ENCODE results near the gene TRIM5.

Gene TRIM5

DNA sequence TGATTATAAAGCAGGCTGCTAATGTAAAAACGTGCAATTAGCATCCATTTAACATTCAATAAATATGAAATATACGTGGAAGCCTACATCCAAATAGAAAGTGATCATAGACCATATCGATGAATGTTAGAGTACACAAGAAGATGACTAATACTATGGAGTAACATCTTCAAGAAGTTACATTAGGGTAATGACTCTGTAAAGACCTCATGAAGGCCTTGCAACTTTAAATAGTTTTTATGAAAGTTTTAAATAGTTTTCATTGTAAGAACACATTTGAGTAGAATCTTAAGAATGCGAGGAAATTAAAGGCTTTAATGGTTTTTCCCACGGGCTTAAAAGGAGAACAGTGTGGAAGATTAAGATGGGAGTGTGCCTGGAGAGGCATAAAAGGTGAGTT, 58.7 kb downstream of the TRIM5 start:
- DNase-seq (ENCODE audit: extremely low read depth in 1 of 2, low read depth in 1 of 2) = no peak

DNA sequence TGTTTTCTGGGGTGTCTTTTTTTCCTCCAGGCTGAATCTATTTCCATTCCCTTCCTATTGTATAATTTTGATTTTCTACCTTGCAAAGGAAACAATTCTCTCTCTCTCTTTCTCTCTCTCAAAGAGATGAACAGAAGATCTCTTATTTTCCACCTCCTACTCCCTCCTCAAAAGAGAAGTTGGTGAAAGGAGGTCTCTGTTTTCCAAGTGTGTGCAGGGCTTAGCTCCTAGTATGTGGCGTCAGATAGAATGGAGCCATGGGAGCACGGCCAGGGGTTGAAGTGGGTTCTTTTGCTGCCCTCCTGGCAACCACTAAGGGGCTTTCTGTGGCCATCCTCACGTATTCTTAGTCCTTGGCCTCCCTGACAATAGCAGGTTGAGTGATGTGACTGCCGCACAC, 59.6 kb downstream of the TRIM5 start:
- no peak for DNase-seq (ENCODE audit: extremely low read depth in 1 of 2, low read depth in 1 of 2)

DNA sequence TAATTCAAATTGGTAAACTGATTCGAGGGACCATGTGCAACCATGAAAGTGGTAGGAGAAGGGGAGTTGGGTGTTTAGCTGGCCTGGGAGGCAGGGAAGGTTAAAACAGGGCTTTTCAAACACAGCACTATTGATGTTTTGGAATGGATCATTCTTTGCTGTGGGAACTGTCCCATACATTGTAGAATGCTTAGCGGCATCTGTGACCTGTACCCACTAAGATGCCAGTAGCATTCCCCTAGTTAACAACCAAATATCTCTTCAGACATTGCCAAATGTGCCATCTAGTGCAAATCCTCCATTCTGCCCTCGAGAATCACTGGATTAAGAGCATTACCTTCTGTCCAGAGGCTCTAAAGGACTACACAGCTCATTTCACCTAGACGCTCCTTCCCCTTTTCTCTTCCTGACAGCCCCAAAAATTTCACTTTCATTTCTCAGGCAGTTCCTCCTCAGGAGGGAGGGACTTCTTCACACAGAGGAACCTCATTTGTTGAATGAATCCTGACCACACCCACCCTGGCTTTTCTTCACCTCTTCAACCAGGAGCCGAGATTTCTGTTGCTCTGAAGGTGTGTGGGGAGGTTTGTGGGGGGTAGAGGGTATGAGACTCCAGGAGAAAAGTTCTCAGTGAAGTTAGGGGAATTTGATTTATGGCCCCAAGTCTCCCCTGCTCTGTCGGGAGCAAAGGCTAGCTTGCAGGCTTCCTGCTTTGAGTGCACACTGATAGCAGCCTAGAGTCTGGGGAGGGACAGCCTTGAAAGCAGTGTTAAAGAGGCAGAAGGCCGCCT, 60.2 kb downstream of the TRIM5 start, which contains the start of gene TRIM34:
Gene TRIM34, plus strand, starts transcription at position 513 of the 791 bp plus-strand sequence. CDS start 7,331 bp downstream, outside the sequence.
- peak; percentile 14 to 52 for DNase-seq (ENCODE audit: extremely low read depth in 1 of 2, low read depth in 1 of 2)

DNA sequence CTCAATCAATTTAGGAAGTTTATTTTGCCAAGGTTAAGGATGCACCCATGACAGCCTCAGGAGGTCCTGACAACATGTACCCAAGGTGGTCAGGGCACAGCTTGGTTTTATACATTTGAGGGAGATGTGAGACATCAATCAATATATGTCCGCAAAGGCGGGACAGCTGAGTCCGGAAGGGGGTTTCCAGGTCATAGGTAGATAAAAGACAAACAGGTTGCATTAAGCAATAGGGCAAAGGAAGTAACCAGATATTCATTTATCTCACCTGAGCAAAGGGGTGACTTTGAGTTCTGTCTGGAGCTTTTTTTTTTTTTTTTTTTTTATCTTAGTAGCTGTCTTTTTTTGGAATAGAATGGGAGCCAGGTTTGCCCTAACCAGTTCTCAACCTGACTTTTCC, 62.1 kb downstream of the TRIM5 start:
- DNase-seq (ENCODE audit: extremely low read depth in 1 of 2, low read depth in 1 of 2) = no peak

DNA sequence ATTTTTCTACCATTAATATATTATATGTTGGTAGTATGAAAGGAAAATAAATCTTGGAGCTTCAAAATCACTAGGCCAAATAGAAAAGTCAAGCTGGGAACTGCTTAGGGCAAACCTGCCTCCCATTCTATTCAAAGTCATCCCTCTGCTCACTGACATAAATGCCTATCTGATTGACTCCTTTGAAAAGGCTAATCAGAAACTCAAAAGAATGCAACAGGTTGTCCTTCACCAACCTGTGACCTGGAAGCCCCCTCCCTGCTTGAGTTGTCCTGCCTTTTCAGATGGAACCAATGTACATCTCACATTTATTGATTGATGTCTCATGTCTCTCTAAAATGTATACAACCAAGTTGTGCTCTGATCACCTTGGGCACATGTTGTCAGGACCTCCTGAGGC, 63.3 kb downstream of the TRIM5 start:
- DNase-seq (ENCODE audit: extremely low read depth in 1 of 2, low read depth in 1 of 2) = no peak

DNA sequence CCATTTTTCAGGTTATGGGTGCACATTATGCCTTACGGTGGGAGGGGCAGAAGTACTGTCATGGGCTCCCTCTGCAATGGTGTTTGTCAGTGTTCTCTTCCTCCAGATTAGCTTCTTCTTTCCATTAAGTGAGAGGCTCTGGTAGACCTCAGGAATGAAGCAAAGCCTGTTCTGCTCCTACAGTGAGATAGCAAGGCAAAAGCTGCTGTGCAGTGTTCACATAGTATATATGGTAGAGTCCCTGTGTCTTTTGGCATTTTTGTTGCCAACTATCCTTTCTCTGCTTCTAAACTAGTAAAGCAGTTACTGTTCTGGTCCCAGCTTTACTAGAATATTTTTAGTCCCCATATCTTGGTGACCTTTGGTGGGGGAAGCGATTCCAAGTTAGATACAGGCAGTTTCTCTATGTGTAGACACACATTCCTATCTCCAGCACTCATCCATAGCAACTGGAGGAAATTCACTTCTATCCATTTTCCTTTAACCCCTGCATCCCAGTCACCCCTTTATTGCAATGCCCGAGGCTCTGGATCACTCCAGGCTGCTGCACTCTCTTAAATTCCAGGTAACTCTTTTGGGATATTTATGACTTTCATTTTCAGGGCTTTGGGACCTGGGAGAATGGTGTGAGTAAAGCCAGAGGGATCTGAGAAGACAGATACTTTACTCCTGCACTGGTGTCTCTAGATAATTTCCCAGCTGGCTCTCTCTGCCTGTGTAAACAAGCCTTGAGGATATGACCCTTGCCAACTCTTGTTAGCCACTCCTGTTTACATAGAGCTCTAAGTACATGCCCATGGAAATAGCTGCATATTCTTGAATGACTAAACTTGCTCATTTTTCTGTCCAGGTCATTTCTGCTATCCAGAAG, 64.0 kb downstream of the TRIM5 start:
- no peak for DNase-seq (ENCODE audit: extremely low read depth in 1 of 2, low read depth in 1 of 2)

DNA sequence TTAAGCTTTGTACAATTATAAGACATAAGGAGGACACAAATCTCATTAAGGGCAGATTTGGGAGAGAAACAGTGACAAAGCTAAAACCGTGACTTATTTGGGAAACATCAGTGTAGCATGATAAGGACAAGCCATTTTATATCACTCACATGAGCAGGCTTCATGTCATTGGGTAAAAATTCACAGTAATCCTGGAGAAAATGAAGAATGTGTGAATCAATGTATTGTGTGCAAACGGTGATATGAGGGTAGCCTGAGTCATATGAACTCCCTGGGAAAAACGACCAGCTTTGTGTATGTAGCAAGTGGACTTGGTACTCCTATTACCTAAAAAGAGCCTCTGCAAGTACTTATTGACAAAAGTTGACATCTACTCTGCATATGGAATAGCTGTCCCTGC, 66.1 kb downstream of the TRIM5 start:
- DNase-seq (ENCODE audit: extremely low read depth in 1 of 2, low read depth in 1 of 2) = no peak

All from stimulated activated CD8-positive, alpha-beta memory T cell treated with anti-CD3 and anti-CD28 coated beads, Interleukin-7, amount 100 ng/mL, for 48 hours (primary cell).